Motor neuron (in vitro differentiated cells): ENCODE measurements around the gene RNF182. TPM values are rescaled to one million over a fixed set of nuclear protein-coding genes. Genes with fewer than 3 reads are reported as not detected.

ENCODE experiments used
- ATAC-seq, 8 experiments: fragments of 200-7000 bp; cut with Tn5 transposase; replicated peaks in 6 of 8; 2 replicates each; pipeline ENCODE4 v1.8.0; 2021; ENCODE audit warnings: mild to moderate bottlenecking in 8 of 8, moderate library complexity in 8 of 8
- H3K27ac ChIP-seq, 2 donors: fragments of 250-450 bp; sonication (Bioruptor Pico); 2 replicates each; pipeline ENCODE4 v1.9.0; 2021; ENCODE audit warnings: antibody characterized with exemption in 2 of 2, mild to moderate bottlenecking in 2 of 2, moderate library complexity in 1 of 2
- H3K4me1 ChIP-seq, 2 donors: fragments of 250-450 bp; sonication (Bioruptor Pico); replicated peaks in 1 of 2; 2 replicates each; pipeline ENCODE4 v1.6.1; 2021; ENCODE audit warnings: antibody characterized with exemption in 2 of 2, mild to moderate bottlenecking in 2 of 2, moderate library complexity in 1 of 2
- H3K4me3 ChIP-seq, 5 donors: fragments of 250-450 bp; sonication (Bioruptor Pico); 2 replicates each; pipeline ENCODE4 v1.9.0; 2021; ENCODE audit warnings: antibody characterized with exemption in 5 of 5, mild to moderate bottlenecking in 5 of 5, moderate library complexity in 4 of 5
- WGBS, 10 experiments: fragments of 450-650 bp; shearing (Covaris generic); methylation state at CpG; one replicate each; pipeline ENCODE4 v1.0.0; 2022; 5-methylcytosine and 5-hydroxymethylcytosine counted together
- in situ Hi-C, 9 experiments: fragments of 400-800 bp; cut with MboI; loops; one replicate each; pipeline ENCODE4 v1.15.0; 2021; ENCODE audit warnings: low sequenced_read_pairs in 9 of 9, low pct_unique_long_range_greater_than_20kb in 2 of 9; ENCODE audit not compliant: unreplicated experiment in 9 of 9
- total RNA-seq, 8 experiments: library from RNA; unstranded; fragments of 300-600 nt; gene quantifications; 2 replicates each; pipeline versions ENCODE4 v1.2.3 to v1.2.4, GENCODE V29; 2022

Gene RNF182
- total RNA-seq, 8 experiments from 2014 or later: 1.3 to 12.1 (median 4.5) TPM; not detected in 2

DNA sequence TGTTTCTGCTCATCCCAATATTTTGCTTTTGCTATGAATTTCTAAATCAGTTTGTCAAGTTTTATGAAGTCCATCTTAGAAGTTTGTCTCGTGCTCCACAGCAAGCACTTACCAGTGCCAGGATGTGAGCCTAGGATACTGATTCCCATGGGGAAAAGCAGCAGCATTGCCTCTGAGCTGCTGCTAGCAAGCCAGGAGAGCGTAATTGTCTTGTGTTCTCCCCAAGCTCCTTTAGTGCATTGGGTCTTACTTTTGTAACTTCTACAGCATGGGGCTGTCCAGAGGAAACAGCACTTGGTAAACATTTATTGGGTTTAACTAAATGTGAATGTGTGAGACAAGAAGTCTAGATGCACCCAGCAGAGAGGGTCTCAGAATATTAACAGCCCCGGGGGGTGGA lies 76.1 kb downstream of the RNF182 start:
- peak in 2 of 8 experiments; percentile 9 to 14 for ATAC-seq
- H3K4me3 ChIP-seq: no peak overlapping the region
- H3K27ac ChIP-seq: no peak overlapping the region
- in situ Hi-C loops: no loop called here
- WGBS, 10 experiments: 24 to 100% (median 80%) methylated on average over 1 to 2 of the region's 3 CpGs; no CpG with 5 or more reads in 3 of the 10 experiments
- H3K4me1 ChIP-seq: peaks cover 6 to 12% of the 10 kb centered on the region in 2 donors

DNA sequence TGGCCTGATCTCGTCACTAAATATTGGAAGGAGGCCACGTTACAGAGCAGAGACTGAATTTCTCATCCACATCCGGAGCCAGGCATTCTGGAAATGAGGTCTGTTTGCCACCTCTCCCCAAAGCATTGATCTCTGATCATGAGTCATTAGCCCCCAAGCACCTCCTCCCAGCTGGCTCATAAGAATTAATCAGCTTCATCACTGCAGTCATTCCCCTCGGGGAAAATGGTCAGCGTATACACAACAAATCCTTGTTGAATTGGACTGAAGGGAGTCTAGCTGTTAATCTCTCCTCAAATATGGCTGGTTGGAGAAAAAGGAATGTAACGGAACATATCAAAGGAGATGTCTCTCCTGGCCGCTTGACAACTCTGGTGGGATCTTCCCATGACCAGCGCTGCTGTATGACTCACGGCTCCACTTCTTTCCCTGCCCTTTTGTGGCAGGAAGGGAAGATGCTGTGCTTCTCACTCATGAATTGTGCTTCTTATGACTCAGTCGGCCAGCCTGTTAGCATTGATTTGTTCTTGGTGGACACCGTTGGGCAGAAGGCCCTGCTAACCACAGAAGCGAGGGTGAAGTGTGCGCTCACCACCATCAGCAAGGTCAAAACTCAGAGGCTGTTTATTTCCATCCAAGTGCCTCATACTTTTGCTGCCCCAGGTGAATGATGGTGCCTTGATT lies 76.7 kb downstream of the RNF182 start:
- 3 to 83% (median 58%) methylated on average over 1 to 10 of the region's 13 CpGs for WGBS, 10 experiments
- H3K27ac ChIP-seq: peak overlapping the region in 1 of 2 donors; percentile 31
- ATAC-seq: peak; percentile 86 to 98 (median 90)
- in situ Hi-C loops: no loop called here
- peaks cover 6 to 12% of the 10 kb centered on the region in 2 donors for H3K4me1 ChIP-seq
- no peak overlapping the region for H3K4me3 ChIP-seq

DNA sequence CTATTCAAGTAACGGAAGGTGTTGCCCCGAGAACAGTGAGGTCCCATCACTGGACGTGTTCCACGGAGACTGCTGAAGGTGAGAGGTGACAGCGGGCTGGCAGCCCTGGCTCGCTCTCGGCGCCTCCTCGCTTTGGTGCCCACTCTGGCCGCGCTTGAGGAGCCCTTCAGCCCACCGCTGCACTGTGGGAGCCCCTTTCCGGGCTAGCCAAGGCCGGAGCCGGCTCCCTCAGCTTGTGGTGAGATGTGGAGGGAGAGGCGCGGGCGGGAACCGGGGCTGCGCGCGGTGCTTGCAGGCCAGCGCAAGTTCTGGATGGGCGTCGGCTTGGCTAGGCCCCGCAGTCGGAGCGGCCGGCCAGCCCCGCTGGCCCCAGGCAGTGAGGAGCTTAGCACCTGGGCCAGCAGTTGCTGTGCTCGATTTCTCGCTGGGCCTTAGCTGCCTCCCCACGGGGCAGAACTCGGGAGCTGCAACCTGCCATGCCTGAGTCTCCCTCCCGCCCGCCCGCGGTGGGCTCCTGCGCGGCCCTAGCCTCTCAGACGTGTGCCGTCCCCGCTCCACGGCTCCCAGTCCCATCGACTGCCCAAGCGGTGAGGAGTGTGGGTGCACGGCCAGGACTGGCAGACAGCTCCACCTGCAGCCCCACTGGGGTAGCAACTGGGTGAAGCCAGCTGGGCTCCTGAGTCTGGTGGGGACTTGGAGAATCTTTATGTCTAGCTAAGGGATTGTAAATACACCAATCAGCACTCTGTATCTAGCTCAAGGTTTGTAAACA lies 77.6 kb downstream of the RNF182 start:
- in situ Hi-C loops: no loop called here
- Histone ChIP-seq H3K4me1 (peaks cover 6 to 12% of the 10 kb centered on the region in 2 donors), H3K27ac (peak overlapping the region in 1 of 2 donors; percentile 31), H3K4me3 (no peak overlapping the region)
- WGBS, 10 experiments: 80 to 97% (median 89%) methylated on average over 1 to 7 of the region's 47 CpGs; no CpG with 5 or more reads in 6 of the 10 experiments
- no peak for ATAC-seq

DNA sequence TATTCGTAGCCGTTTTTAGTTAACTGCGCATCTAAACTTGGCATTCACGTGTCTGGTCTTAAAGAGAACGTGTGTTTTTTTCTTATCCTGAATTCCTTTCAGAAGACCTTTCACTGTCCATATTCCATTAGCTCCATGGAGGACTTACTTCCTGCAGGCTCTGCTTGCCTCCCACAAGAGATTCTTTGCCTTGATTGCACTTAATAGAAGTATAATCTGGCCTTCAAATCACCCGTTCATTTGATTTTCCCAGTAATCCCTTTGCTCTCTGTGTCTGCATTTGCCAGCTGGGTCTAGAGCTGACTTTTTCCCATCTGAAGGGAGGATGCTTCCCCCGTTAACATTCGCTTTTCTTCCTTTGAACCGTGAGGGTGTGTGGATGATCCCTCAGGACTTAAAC lies 79.5 kb downstream of the RNF182 start:
- no peak for ATAC-seq
- no peak overlapping the region for H3K27ac ChIP-seq
- H3K4me1 ChIP-seq: peaks cover 6 to 12% of the 10 kb centered on the region in 2 donors
- WGBS, 10 experiments: 57 to 91% (median 84%) methylated on average over 4 to 9 of the region's 9 CpGs; no CpG with 5 or more reads in 1 of the 10 experiments
- H3K4me3 ChIP-seq: no peak overlapping the region
- in situ Hi-C loops: no loop called here

DNA sequence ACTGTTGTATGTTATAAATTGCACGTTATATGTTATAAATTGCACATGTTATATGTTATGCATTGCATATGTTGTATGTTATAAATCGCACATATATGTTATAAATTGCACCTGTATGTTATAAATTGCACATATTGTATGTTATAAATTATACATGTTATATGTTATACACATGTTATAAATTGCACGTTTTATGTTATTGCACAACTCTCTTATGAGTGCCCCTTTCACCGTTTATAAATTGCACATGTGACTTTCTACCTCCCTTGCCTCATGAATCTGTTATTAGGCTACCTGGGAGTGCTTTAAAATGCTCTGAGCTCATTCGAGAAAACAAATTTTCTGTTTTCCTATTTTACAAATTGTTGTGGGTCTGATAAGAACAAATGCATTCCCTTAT lies 84.1 kb downstream of the RNF182 start:
- 39 to 100% (median 75%) methylated on average over 1 to 5 of the region's 5 CpGs for WGBS, 10 experiments
- no peak overlapping the region for H3K4me3 ChIP-seq
- ATAC-seq: no peak
- in situ Hi-C loops: no loop called here
- no peak overlapping the region for H3K27ac ChIP-seq
- no peaks in the 10 kb centered on the region for H3K4me1 ChIP-seq

DNA sequence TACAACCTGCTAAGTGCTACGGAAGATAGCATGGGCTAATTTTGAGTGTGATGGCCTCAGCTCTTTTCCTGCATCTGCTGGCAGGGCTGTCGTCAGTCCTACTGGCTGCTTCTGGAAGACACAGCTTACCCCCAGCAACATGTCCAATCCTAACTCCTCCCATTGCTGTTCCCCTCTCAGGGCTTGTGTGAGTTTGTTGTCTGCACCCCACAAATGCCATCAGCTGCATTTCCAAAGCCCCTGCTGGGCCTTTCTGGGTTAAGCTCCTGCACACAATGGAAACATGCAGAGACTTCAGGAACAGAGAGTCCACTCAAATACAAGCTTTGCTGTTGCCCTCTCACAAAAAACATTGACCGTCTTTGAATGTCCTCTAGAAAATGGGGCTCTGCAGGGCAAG lies 84.7 kb downstream of the RNF182 start:
- WGBS, 10 experiments: 30 to 86% (median 67%) methylated on average over 1 to 3 of the region's 3 CpGs; no CpG with 5 or more reads in 1 of the 10 experiments

DNA sequence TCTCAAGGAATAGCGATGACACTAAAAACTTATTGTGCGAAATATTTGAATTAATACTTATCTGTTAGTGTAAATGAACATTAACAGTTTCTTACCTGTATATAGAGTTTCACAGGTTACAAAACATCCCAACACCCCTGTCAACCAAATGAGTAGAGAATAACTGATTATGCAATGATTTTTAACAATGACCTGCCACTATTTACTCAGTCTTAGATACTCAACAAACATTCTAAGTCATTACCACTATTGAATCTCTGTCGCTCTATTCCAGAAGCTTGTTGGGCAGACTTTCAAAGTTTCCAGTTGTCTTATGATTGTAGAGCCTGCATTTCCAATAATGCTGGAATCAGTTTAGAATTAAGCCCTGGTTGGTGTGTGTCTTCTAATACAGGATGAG lies 85.5 kb downstream of the RNF182 start:
- no peak overlapping the region for H3K4me3 ChIP-seq
- in situ Hi-C loops: no loop called here
- 57 to 94% (median 76%) methylated on average over 2 to 3 of the region's 3 CpGs; no CpG with 5 or more reads in 2 of the 10 experiments for WGBS, 10 experiments
- ATAC-seq: no peak
- H3K27ac ChIP-seq: no peak overlapping the region
- H3K4me1 ChIP-seq: no peaks in the 10 kb centered on the region

More for the DNA sequence above, 84.7 kb downstream of the RNF182 start:
- ATAC-seq: no peak
- H3K4me1 ChIP-seq: no peaks in the 10 kb centered on the region
- H3K4me3 ChIP-seq: no peak overlapping the region
- no peak overlapping the region for H3K27ac ChIP-seq
- in situ Hi-C loops: no loop called here

DNA sequence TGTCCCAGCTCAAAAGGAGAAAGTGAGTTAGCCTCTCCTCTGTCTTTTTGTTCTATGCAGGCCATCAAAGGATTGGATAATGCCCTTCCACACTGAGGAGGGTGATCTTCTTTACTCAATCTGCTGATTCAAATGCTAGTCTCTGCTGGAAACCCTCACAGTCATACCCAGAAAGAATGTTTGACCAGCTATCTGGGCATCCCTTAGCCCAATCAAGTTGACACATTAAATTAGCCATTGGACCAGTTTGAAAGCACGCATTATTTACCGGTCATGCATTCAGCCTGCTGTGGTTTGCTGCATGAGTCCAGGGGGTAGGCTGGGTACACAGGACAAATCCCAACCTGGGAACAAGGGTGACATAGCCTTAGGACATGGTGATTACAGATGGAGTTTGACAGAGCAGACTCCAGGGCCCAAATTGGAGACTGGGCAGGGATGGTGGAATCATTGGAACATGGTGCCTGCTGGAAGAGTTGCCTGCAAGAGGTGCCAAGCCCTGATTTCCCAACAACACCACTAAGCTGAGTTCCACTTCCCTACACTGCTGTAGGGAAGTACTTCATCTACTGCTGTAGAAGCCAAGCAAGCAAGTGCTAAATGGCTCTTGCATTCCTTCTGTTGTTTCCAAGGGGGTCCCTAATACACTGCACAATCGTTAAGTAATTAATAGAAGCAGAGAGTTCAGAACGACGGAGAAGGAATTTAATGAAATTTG lies 87.7 kb downstream of the RNF182 start:
- ATAC-seq: no peak

DNA sequence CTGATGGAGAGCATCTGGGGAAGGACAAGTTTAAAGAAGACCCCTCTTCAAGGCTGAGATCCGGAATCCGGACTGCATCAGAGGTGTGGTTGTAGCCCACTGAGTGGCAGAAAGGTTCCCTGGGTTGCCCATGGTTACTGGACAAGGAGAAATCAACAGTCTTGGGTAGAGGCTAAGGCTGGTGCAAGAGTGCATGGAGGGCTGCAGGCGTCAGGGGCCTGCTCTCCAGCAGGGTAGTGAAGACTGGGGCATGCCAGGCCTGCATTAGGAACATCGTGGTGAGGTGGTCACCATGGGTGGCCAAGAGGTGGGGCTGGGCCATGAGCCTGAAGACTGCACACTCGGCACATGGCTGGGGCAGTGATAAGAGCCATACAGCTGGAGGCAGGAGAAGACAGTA lies 91.2 kb downstream of the RNF182 start:
- no peak for ATAC-seq
- H3K4me1 ChIP-seq: peaks cover 8 to 13% of the 10 kb centered on the region in 2 donors
- in situ Hi-C loops: no loop called here
- no peak overlapping the region for H3K27ac ChIP-seq
- 79 to 80% (median 80%) methylated on average over 1 to 3 of the region's 5 CpGs; no CpG with 5 or more reads in 6 of the 10 experiments for WGBS, 10 experiments
- no peak overlapping the region for H3K4me3 ChIP-seq

More for the DNA sequence above, 87.7 kb downstream of the RNF182 start:
- Histone ChIP-seq H3K4me1 (peaks cover 8 to 11% of the 10 kb centered on the region in 2 donors), H3K27ac (no peak overlapping the region), H3K4me3 (no peak overlapping the region)
- 54 to 100% (median 90%) methylated on average over 1 to 5 of the region's 5 CpGs; no CpG with 5 or more reads in 2 of the 10 experiments for WGBS, 10 experiments
- in situ Hi-C loops: no loop called here

DNA sequence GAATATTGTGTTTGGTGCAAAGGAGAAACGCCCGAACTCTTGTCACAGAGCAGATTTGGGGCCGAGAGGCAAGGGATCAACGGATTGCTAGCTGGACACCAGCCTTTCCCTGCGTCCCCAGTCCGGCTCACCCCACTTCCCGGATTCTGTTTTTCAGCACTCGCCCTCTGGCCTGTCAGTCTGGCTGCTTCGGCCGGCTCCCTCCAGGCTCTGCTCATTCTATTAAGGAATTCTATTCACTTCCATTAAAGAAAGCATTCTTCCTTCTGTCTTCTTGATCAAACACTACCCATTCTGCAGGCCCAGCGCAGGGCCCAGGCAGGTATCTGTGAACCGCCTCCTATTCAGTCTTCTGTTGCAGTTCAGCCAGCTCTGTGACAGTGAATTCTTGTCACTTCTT lies 91.7 kb downstream of the RNF182 start:
- no peak overlapping the region for H3K4me3 ChIP-seq
- peaks cover 8 to 13% of the 10 kb centered on the region in 2 donors for H3K4me1 ChIP-seq
- H3K27ac ChIP-seq: no peak overlapping the region
- WGBS, 10 experiments: 33 to 93% (median 75%) methylated on average over 1 to 7 of the region's 12 CpGs; no CpG with 5 or more reads in 4 of the 10 experiments
- in situ Hi-C loops: no loop called here
- ATAC-seq: peak in 5 of 8 experiments; percentile 29 to 46 (median 43)

DNA sequence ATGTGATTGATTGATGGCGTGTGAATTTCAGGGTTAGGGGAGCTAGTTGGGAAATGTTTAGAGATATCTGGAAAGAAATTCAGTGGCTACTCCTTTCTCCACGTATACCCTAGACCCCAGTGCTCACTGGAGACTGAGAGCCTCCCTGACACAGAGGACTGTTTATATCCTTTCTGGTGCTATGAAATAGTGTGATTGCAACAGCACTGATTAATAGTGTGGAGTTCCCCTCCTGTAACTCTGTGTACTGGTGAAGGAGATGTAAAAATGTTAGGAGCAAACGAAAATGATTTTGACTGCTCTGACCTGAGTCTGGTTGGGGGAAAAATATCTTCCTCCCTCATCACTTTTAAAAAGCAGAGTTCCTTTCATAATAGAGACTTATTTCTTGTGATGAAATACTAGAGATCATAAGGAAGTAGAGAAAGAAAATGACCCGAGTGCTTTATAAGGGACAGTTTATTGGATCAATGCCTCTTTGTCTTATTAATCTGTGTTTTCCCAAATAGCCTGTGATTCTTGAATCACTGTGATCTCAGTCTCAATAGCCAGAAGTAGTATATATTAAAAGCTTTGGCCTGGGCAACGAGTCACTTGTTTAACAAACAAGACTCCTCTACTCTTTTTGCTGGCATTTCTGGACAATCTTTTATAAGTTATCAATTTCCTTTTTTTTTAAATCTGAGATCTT lies 92.3 kb downstream of the RNF182 start:
- in situ Hi-C loops: no loop called here
- ATAC-seq: peak in 6 of 8 experiments; percentile 43 to 88 (median 80)
- H3K4me1 ChIP-seq: peaks cover 8 to 13% of the 10 kb centered on the region in 2 donors
- WGBS, 10 experiments: 27 to 66% (median 57%) methylated on average over 1 to 5 of the region's 5 CpGs; no CpG with 5 or more reads in 1 of the 10 experiments
- no peak overlapping the region for H3K27ac ChIP-seq
- H3K4me3 ChIP-seq: no peak overlapping the region
